GM23248 (cell line): ENCODE data around the gene KANK3. TPM values are rescaled to one million over a fixed set of nuclear protein-coding genes. Genes with fewer than 3 reads are reported as not detected.
"Not testable (repeated sequence)": the region's sequence is repeated elsewhere in the genome, so short reads cannot be mapped to it uniquely, and the experiment has no call there.

ENCODE experiments used
- DNase-seq: peaks from one replicate; pipeline ENCODE4 v3.0.0-alpha.2; 2015
- H2AFZ ChIP-seq: fragments of 200-600 bp; sonication (generic); 2 replicates; pipeline ENCODE4 v1.6.1; 2016; ENCODE audit warnings: antibody characterized with exemption
- H3F3A ChIP-seq: fragments of 200-600 bp; sonication (generic); 2 replicates; pipeline ENCODE4 v1.6.1; 2016; ENCODE audit warnings: mild to moderate bottlenecking, antibody characterized with exemption, mixed run types; ENCODE audit not compliant: insufficient read depth
- H3K27ac ChIP-seq: fragments of 200-600 bp; sonication (generic); 2 replicates; pipeline ENCODE4 v1.5.1; 2016; ENCODE audit warnings: mild to moderate bottlenecking
- H3K27me3 ChIP-seq: fragments of 200-600 bp; sonication (generic); replicated peaks from 2 replicates; pipeline ENCODE4 v1.6.1; 2016; ENCODE audit warnings: mild to moderate bottlenecking; ENCODE audit not compliant: insufficient read depth
- H3K36me3 ChIP-seq: fragments of 200-600 bp; sonication (generic); 2 replicates; pipeline ENCODE4 v1.6.1; 2016; ENCODE audit warnings: low read depth, mild to moderate bottlenecking
- H3K4me1 ChIP-seq: fragments of 200-600 bp; sonication (generic); 2 replicates; pipeline ENCODE4 v1.6.1; 2016; ENCODE audit warnings: mild to moderate bottlenecking; ENCODE audit not compliant: insufficient read depth
- H3K4me2 ChIP-seq: fragments of 200-600 bp; sonication (generic); one replicate; pipeline ENCODE4 v1.6.1; 2016; ENCODE audit warnings: mild to moderate bottlenecking; ENCODE audit not compliant: unreplicated experiment
- H3K4me3 ChIP-seq: fragments of 200-600 bp; sonication (generic); 2 replicates; pipeline ENCODE4 v1.5.1; 2016; ENCODE audit warnings: mild to moderate bottlenecking
- H3K79me2 ChIP-seq: fragments of 200-600 bp; sonication (generic); 2 replicates; pipeline ENCODE4 v1.6.1; 2016; ENCODE audit warnings: mild to moderate bottlenecking; ENCODE audit not compliant: insufficient read depth
- H3K9ac ChIP-seq: fragments of 200-600 bp; sonication (generic); 2 replicates; pipeline ENCODE4 v1.6.1; 2016; ENCODE audit warnings: mild to moderate bottlenecking
- H3K9me2 ChIP-seq: fragments of 200-600 bp; sonication (generic); 2 replicates; pipeline ENCODE4 v1.6.1; 2016; ENCODE audit warnings: mixed run types, mild to moderate bottlenecking, moderate library complexity; ENCODE audit not compliant: insufficient read depth
- H3K9me3 ChIP-seq: fragments of 200-600 bp; sonication (generic); one replicate; pipeline ENCODE4 v1.6.1; 2017; ENCODE audit warnings: low read depth
- H4K20me1 ChIP-seq: fragments of 200-600 bp; sonication (generic); 2 replicates; pipeline ENCODE4 v1.6.0; 2016; ENCODE audit not compliant: insufficient read depth
- EZH2 ChIP-seq: fragments of 200-600 bp; sonication (generic); IDR thresholded peaks from 2 replicates; pipeline ENCODE4 v1.6.1; 2018; ENCODE audit warnings: antibody characterized with exemption, mild to moderate bottlenecking; ENCODE audit not compliant: insufficient read depth, poor library complexity, severe bottlenecking
- EZH2phosphoT487 ChIP-seq: fragments of 200-600 bp; sonication (generic); IDR thresholded peaks from 2 replicates; pipeline ENCODE4 v1.6.1; 2018; ENCODE audit warnings: antibody characterized with exemption, moderate library complexity, mild to moderate bottlenecking, low read depth; ENCODE audit not compliant: insufficient read depth
- WGBS, 2 experiments: methylation state at CpG; one replicate each; pipeline ENCODE4 v1.1.6; 2015 to 2017; ENCODE audit warnings: low lambda C conversion rate in 2 of 2, low coverage in 1 of 2; ENCODE audit errors: missing lambda C conversion rate in 2 of 2; 5-methylcytosine and 5-hydroxymethylcytosine counted together
- in situ Hi-C: fragments of 300-500 bp; cut with MboI; formaldehyde crosslinking; loops from 2 replicates; pipeline ENCODE4 v1.15.0; 2020
- polyA plus RNA-seq: library from polyadenylated mRNA; unstranded; fragments of >200 nt; fragmentation: Nextera tagmentation; extraction: Ambion mirVana; gene quantifications from 2 replicates; pipeline ENCODE4 v1.2.1, GENCODE V29; 2016
- total RNA-seq: library from RNA; depleted of rRNA; stranded (reverse); fragments of >200 nt; shearing (Covaris generic); gene quantifications from 2 replicates; pipeline ENCODE4 v1.2.3, GENCODE V29; 2014

The KANK3 gene
- total and polyA plus RNA-seq, 2 experiments from 2014 or later = 0.11 TPM; not detected in 1

GRCh38 chr19:8355631-8356402 lies 12.8 kb upstream of the KANK3 start:
- Histone ChIP-seq H2AFZ (no peak overlapping the region), H3K4me1 (peaks cover 23% of the 10 kb centered on the region), H3K27me3 (no peaks in the 10 kb centered on the region), H3K27ac (peak overlapping the region; percentile 72), H4K20me1 (no peaks in the 10 kb centered on the region), H3K4me3 (no peak overlapping the region), H3K4me2 (peak overlapping the region; percentile 63), H3K9ac (peak overlapping the region; percentile 38; the same call in 1 of the 2 replicates), H3K9me2 (no peaks in the 10 kb centered on the region), H3F3A (peaks cover 21% of the 10 kb centered on the region), H3K36me3 (no peaks in the 10 kb centered on the region), H3K79me2 (no peaks in the 10 kb centered on the region), H3K9me3 (no peaks in the 10 kb centered on the region)
- in situ Hi-C loops = no loop called here
- 49 to 50% methylated on average over 6 of the region's 6 CpGs for WGBS, 2 experiments
- peak; percentile 96 for DNase-seq
- TF ChIP-seq EZH2 (no peak), EZH2phosphoT487 (peak; percentile 95)

- peak overlapping the region; percentile 65 for H3K4me2 ChIP-seq
- 65 to 69% methylated on average over 5 of the region's 5 CpGs for WGBS, 2 experiments
- in situ Hi-C loops = not testable (repeated sequence)
These were observed 9.8 kb upstream of the KANK3 start for GRCh38 chr19:8352845-8353244.

GRCh38 chr19:8352134-8352827 lies 9.2 kb upstream of the KANK3 start:
- Histone ChIP-seq H3K4me3 (peak overlapping the region; percentile 56), H3K4me1 (peaks cover 23% of the 10 kb centered on the region), H3K4me2 (peak overlapping the region; percentile 65), H3K9ac (peak overlapping the region; percentile 19), H3F3A (peaks cover 21% of the 10 kb centered on the region), H3K27ac (no peak overlapping the region), H3K79me2 (no peaks in the 10 kb centered on the region), H3K9me3 (no peaks in the 10 kb centered on the region), H3K9me2 (no peaks in the 10 kb centered on the region), H2AFZ (peak overlapping the region; percentile 50), H3K27me3 (no peaks in the 10 kb centered on the region), H3K36me3 (no peaks in the 10 kb centered on the region), H4K20me1 (no peaks in the 10 kb centered on the region)
- no peak for TF ChIP-seq EZH2phosphoT487
- TF ChIP-seq EZH2 = no peak
- DNase-seq = peak; percentile 51
- in situ Hi-C loops = no loop called here
- whole genome bisulfite sequencing, 2 experiments = 8 to 9% methylated on average over 9 to 10 of the region's 10 CpGs

More at GRCh38 chr19:8352845-8353244, 9.8 kb upstream of the KANK3 start:
- H2AFZ ChIP-seq = peak overlapping the region; percentile 50; the same call in 1 of the 2 replicates
- not testable (repeated sequence) for H3K27me3 ChIP-seq, H3K9me3 ChIP-seq, H3K36me3 ChIP-seq, H3K79me2 ChIP-seq, H3K9me2 ChIP-seq, H3K27ac ChIP-seq, H3K9ac ChIP-seq, DNase-seq, H4K20me1 ChIP-seq
- H3F3A ChIP-seq = peaks cover 21% of the 10 kb centered on the region
- peak overlapping the region; percentile 56; the same call in 1 of the 2 replicates for H3K4me3 ChIP-seq
- peaks cover 23% of the 10 kb centered on the region for H3K4me1 ChIP-seq

- H3K9me3 ChIP-seq, H2AFZ ChIP-seq, H3K27me3 ChIP-seq, H3F3A ChIP-seq, in situ Hi-C loops, H3K36me3 ChIP-seq, H3K79me2 ChIP-seq, H3K9me2 ChIP-seq, H3K4me3 ChIP-seq, H3K9ac ChIP-seq, H3K27ac ChIP-seq, DNase-seq, H3K4me2 ChIP-seq, H4K20me1 ChIP-seq: not testable (repeated sequence)
- peaks cover 12% of the 10 kb centered on the region for H3K4me1 ChIP-seq
- 68 to 69% methylated on average over 7 to 8 of the region's 8 CpGs for WGBS, 2 experiments
These were observed 6.7 kb upstream of the KANK3 start for GRCh38 chr19:8349629-8350372.
